GM23338 (cell line): ENCODE data around the gene UBE2J1.

Experiments used
- CREB1 ChIP-seq: fragments of 250-450 bp; sonication (Bioruptor Pico); IDR thresholded peaks from 2 replicates; pipeline ENCODE4 v1.5.0; 2020; ENCODE audit warnings: low read depth, mild to moderate bottlenecking, moderate library complexity
- EZH2 ChIP-seq: fragments of 200-600 bp; sonication (generic); IDR thresholded peaks from one replicate; pipeline ENCODE4 v1.8.0; 2017; ENCODE audit warnings: antibody characterized with exemption, mild to moderate bottlenecking, low read depth; ENCODE audit not compliant: unreplicated experiment
- EZH2phosphoT487 ChIP-seq: fragments of 200-600 bp; sonication (generic); IDR thresholded peaks from one replicate; pipeline ENCODE4 v1.8.1; 2018; ENCODE audit warnings: antibody characterized with exemption; ENCODE audit not compliant: unreplicated experiment
- POLR2AphosphoS5 ChIP-seq: IDR thresholded peaks from 2 replicates; pipeline ENCODE4 v1.6.1; 2016; ENCODE audit warnings: antibody characterized with exemption, low read depth
- ZNF331 ChIP-seq: fragments of 250-450 bp; sonication (Bioruptor Pico); IDR thresholded peaks from 2 replicates; pipeline ENCODE4 v1.5.0; 2020; ENCODE audit warnings: low read depth, mild to moderate bottlenecking, moderate library complexity
- TF ChIP-seq, protein P1 (sequence below), 2 experiments: fragments of 200-600 bp in 1 of 2; sonication (generic) in 1 of 2; conservative IDR thresholded peaks; 2 replicates each; pipeline versions ENCODE4 v1.5.1 to v1.6.1; 2016 to 2017; ENCODE audit warnings: antibody characterized with exemption in 2 of 2, low read depth in 2 of 2, mild to moderate bottlenecking in 2 of 2, moderate library complexity in 1 of 2
- TF ChIP-seq, protein P2 (sequence below): fragments of 250-450 bp; sonication (Bioruptor Pico); IDR thresholded peaks from 2 replicates; pipeline ENCODE4 v1.5.0; 2020; ENCODE audit warnings: mild to moderate bottlenecking, moderate library complexity
- TF ChIP-seq, protein P3 (sequence below): IDR thresholded peaks from one replicate; pipeline ENCODE4 v1.6.1; 2018; ENCODE audit warnings: antibody characterized with exemption; ENCODE audit not compliant: unreplicated experiment

DNA sequence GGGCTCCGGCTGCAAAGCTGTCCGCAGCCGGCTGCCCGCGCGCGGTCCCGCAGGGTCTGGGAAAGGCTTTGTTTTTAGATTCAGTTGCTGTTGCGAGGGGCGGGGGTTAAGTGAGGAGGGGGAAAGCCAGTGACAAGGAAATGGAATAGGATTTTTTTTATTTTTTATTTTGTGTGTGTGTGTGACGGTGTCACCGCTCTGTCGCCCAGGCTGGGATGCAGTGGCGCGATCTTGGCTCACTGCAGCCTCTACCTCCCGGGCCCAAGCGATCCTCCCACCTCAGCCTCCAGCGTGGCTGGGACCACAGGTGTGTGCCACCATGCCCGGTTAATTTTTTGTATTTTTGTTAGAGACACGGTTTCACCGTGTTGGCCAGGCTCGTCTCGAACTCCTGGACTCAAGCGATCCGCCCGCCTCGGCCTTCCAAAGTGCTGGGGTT, 615 bp upstream of the UBE2J1 start:
- TF ChIP-seq, protein P1, sequence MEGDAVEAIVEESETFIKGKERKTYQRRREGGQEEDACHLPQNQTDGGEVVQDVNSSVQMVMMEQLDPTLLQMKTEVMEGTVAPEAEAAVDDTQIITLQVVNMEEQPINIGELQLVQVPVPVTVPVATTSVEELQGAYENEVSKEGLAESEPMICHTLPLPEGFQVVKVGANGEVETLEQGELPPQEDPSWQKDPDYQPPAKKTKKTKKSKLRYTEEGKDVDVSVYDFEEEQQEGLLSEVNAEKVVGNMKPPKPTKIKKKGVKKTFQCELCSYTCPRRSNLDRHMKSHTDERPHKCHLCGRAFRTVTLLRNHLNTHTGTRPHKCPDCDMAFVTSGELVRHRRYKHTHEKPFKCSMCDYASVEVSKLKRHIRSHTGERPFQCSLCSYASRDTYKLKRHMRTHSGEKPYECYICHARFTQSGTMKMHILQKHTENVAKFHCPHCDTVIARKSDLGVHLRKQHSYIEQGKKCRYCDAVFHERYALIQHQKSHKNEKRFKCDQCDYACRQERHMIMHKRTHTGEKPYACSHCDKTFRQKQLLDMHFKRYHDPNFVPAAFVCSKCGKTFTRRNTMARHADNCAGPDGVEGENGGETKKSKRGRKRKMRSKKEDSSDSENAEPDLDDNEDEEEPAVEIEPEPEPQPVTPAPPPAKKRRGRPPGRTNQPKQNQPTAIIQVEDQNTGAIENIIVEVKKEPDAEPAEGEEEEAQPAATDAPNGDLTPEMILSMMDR (conservative IDR thresholded peaks at IDR 0.05; ENCODE audit: low read depth in 2 of 2) = no peak
- TF ChIP-seq POLR2AphosphoS5 = no peak
- TF ChIP-seq ZNF331 (CRISPR knock-in tag) = no peak
- no peak for TF ChIP-seq EZH2
- TF ChIP-seq, protein P2, sequence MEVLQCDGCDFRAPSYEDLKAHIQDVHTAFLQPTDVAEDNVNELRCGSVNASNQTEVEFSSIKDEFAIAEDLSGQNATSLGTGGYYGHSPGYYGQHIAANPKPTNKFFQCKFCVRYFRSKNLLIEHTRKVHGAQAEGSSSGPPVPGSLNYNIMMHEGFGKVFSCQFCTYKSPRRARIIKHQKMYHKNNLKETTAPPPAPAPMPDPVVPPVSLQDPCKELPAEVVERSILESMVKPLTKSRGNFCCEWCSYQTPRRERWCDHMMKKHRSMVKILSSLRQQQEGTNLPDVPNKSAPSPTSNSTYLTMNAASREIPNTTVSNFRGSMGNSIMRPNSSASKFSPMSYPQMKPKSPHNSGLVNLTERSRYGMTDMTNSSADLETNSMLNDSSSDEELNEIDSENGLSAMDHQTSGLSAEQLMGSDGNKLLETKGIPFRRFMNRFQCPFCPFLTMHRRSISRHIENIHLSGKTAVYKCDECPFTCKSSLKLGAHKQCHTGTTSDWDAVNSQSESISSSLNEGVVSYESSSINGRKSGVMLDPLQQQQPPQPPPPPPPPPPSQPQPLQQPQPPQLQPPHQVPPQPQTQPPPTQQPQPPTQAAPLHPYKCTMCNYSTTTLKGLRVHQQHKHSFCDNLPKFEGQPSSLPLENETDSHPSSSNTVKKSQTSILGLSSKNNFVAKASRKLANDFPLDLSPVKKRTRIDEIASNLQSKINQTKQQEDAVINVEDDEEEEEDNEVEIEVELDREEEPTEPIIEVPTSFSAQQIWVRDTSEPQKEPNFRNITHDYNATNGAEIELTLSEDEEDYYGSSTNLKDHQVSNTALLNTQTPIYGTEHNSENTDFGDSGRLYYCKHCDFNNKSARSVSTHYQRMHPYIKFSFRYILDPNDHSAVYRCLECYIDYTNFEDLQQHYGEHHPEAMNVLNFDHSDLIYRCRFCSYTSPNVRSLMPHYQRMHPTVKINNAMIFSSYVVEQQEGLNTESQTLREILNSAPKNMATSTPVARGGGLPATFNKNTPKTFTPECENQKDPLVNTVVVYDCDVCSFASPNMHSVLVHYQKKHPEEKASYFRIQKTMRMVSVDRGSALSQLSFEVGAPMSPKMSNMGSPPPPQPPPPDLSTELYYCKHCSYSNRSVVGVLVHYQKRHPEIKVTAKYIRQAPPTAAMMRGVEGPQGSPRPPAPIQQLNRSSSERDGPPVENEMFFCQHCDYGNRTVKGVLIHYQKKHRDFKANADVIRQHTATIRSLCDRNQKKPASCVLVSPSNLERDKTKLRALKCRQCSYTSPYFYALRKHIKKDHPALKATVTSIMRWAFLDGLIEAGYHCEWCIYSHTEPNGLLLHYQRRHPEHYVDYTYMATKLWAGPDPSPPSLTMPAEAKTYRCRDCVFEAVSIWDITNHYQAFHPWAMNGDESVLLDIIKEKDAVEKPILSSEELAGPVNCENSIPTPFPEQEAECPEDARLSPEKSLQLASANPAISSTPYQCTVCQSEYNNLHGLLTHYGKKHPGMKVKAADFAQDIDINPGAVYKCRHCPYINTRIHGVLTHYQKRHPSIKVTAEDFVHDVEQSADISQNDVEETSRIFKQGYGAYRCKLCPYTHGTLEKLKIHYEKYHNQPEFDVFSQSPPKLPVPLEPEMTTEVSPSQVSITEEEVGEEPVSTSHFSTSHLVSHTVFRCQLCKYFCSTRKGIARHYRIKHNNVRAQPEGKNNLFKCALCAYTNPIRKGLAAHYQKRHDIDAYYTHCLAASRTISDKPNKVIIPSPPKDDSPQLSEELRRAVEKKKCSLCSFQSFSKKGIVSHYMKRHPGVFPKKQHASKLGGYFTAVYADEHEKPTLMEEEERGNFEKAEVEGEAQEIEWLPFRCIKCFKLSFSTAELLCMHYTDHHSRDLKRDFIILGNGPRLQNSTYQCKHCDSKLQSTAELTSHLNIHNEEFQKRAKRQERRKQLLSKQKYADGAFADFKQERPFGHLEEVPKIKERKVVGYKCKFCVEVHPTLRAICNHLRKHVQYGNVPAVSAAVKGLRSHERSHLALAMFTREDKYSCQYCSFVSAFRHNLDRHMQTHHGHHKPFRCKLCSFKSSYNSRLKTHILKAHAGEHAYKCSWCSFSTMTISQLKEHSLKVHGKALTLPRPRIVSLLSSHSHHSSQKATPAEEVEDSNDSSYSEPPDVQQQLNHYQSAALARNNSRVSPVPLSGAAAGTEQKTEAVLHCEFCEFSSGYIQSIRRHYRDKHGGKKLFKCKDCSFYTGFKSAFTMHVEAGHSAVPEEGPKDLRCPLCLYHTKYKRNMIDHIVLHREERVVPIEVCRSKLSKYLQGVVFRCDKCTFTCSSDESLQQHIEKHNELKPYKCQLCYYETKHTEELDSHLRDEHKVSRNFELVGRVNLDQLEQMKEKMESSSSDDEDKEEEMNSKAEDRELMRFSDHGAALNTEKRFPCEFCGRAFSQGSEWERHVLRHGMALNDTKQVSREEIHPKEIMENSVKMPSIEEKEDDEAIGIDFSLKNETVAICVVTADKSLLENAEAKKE (CRISPR knock-in tag) = no peak
- TF ChIP-seq EZH2phosphoT487 = no peak
- TF ChIP-seq CREB1 = no peak
- TF ChIP-seq, protein P3, sequence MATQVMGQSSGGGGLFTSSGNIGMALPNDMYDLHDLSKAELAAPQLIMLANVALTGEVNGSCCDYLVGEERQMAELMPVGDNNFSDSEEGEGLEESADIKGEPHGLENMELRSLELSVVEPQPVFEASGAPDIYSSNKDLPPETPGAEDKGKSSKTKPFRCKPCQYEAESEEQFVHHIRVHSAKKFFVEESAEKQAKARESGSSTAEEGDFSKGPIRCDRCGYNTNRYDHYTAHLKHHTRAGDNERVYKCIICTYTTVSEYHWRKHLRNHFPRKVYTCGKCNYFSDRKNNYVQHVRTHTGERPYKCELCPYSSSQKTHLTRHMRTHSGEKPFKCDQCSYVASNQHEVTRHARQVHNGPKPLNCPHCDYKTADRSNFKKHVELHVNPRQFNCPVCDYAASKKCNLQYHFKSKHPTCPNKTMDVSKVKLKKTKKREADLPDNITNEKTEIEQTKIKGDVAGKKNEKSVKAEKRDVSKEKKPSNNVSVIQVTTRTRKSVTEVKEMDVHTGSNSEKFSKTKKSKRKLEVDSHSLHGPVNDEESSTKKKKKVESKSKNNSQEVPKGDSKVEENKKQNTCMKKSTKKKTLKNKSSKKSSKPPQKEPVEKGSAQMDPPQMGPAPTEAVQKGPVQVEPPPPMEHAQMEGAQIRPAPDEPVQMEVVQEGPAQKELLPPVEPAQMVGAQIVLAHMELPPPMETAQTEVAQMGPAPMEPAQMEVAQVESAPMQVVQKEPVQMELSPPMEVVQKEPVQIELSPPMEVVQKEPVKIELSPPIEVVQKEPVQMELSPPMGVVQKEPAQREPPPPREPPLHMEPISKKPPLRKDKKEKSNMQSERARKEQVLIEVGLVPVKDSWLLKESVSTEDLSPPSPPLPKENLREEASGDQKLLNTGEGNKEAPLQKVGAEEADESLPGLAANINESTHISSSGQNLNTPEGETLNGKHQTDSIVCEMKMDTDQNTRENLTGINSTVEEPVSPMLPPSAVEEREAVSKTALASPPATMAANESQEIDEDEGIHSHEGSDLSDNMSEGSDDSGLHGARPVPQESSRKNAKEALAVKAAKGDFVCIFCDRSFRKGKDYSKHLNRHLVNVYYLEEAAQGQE = no peak
